MM.1S (cell line): ENCODE measurements around the gene TSC2.

Experiments used
- DNase-seq: peaks from one replicate; pipeline ENCODE4 v3.0.0-alpha.2; 2015
- H2AFZ ChIP-seq: fragments of 300-600 bp; sonication (generic); 2 replicates; pipeline ENCODE4 v1.6.0; 2016; ENCODE audit warnings: antibody characterized with exemption, low read length
- H3F3A ChIP-seq: fragments of 300-600 bp; sonication (generic); 2 replicates; pipeline ENCODE4 v1.6.1; 2016; ENCODE audit warnings: mild to moderate bottlenecking, antibody characterized with exemption, low read length, moderate library complexity, mixed read lengths; ENCODE audit not compliant: insufficient read depth
- H3K27ac ChIP-seq: fragments of 300-600 bp; sonication (generic); 2 replicates; pipeline ENCODE4 v1.5.1; 2016; ENCODE audit warnings: mild to moderate bottlenecking, low read length
- H3K27me3 ChIP-seq: fragments of 300-600 bp; sonication (generic); replicated peaks from 2 replicates; pipeline ENCODE4 v1.6.0; 2016; ENCODE audit warnings: low read length; ENCODE audit not compliant: insufficient read depth
- H3K36me3 ChIP-seq: fragments of 300-600 bp; sonication (generic); replicated peaks from 2 replicates; pipeline ENCODE4 v1.6.1; 2016; ENCODE audit warnings: mild to moderate bottlenecking, low read length, mixed read lengths; ENCODE audit not compliant: insufficient read depth
- H3K4me1 ChIP-seq: fragments of 300-600 bp; sonication (generic); 2 replicates; pipeline ENCODE4 v1.6.1; 2016; ENCODE audit warnings: low read length, mixed read lengths
- H3K4me2 ChIP-seq: fragments of 300-600 bp; sonication (generic); 2 replicates; pipeline ENCODE4 v1.6.0; 2016; ENCODE audit warnings: low read depth, low read length
- H3K4me3 ChIP-seq: fragments of 300-600 bp; sonication (generic); 2 replicates; pipeline ENCODE4 v1.5.1; 2016; ENCODE audit warnings: low read length, mixed read lengths
- H3K79me2 ChIP-seq: fragments of 300-600 bp; sonication (generic); 2 replicates; pipeline ENCODE4 v1.6.1; 2016; ENCODE audit warnings: mixed run types, low read length, mixed read lengths
- H3K9ac ChIP-seq: fragments of 300-600 bp; sonication (generic); 2 replicates; pipeline ENCODE4 v1.6.1; 2016; ENCODE audit warnings: low read length, mixed read lengths
- H3K9me2 ChIP-seq: fragments of 300-600 bp; sonication (generic); replicated peaks from 2 replicates; pipeline ENCODE4 v1.6.1; 2016; ENCODE audit warnings: mild to moderate bottlenecking, low read length, mixed read lengths; ENCODE audit not compliant: insufficient read depth
- H3K9me3 ChIP-seq: fragments of 300-600 bp; sonication (generic); replicated peaks from 2 replicates; pipeline ENCODE4 v1.6.1; 2016; ENCODE audit warnings: mild to moderate bottlenecking, low read length, mixed read lengths; ENCODE audit not compliant: insufficient read depth
- H4K20me1 ChIP-seq: fragments of 300-600 bp; sonication (generic); 2 replicates; pipeline ENCODE4 v1.6.1; 2016; ENCODE audit warnings: mild to moderate bottlenecking, low read length, moderate library complexity, mixed read lengths; ENCODE audit not compliant: insufficient read depth
- CTCF ChIP-seq: fragments of 300-600 bp; sonication (generic); IDR thresholded peaks from 2 replicates; pipeline ENCODE4 v1.5.1; 2016; ENCODE audit warnings: antibody characterized with exemption, low read length, mixed read lengths
- EZH2 ChIP-seq: fragments of 300-600 bp; sonication (generic); optimal IDR thresholded peaks from 2 replicates; pipeline ENCODE3; 2017; ENCODE audit warnings: low read depth, mild to moderate bottlenecking, antibody characterized with exemption, low read length, mixed read lengths
- EZH2phosphoT487 ChIP-seq: fragments of 300-600 bp; sonication (generic); IDR thresholded peaks from 2 replicates; pipeline ENCODE4 v1.6.1; 2018; ENCODE audit warnings: antibody characterized with exemption, low read length

Gene TSC2

GRCh38 chr16:2047330-2048115 lies at the start of gene TSC2, which contains the start of gene NTHL1:
TSC2 (plus strand) TSS chr16:2047985; CDS start chr16:2048616, 631 bp downstream.
NTHL1 (minus strand) TSS chr16:2047834; CDS start chr16:2047823, 11 bp downstream.
- Histone ChIP-seq H2AFZ (peak within 1 kb of the TSS; percentile 91), H3K4me2 (peak within 1 kb of the TSS; percentile 93), H3K9me3 (no peaks in the 10 kb centered on the region), H3K4me1 (peaks cover 4% of the 10 kb centered on the region), H3K79me2 (peaks cover 25% of the 10 kb centered on the region), H4K20me1 (no peaks in the 10 kb centered on the region), H3K9ac (peak within 1 kb of the TSS; percentile 65; the same call in 1 of the 2 replicates), H3K4me3 (peak within 1 kb of the TSS; percentile 89), H3K27me3 (no peaks in the 10 kb centered on the region), H3K36me3 (no peaks in the 10 kb centered on the region), H3F3A (no peaks in the 10 kb centered on the region), H3K9me2 (no peaks in the 10 kb centered on the region), H3K27ac (no peak within 1 kb of the TSS)
- TF ChIP-seq CTCF (no peak; the same call in 1 of the 2 replicates), EZH2phosphoT487 (no peak), EZH2 (no peak)
- DNase-seq = peak; percentile 97

- H3K4me2 ChIP-seq = no peak overlapping the region
- no peaks in the 10 kb centered on the region for H3K36me3 ChIP-seq
Observed at GRCh38 chr16:1998360-1998835, 49.4 kb upstream of the TSC2 start.

More at GRCh38 chr16:1998360-1998835, 49.4 kb upstream of the TSC2 start:
- H3K27ac ChIP-seq = no peak overlapping the region
- H3K4me1 ChIP-seq = no peaks in the 10 kb centered on the region
- H3K79me2 ChIP-seq = peaks cover 7% of the 10 kb centered on the region
- H3K27me3 ChIP-seq = no peaks in the 10 kb centered on the region
- no peak overlapping the region for H3K4me3 ChIP-seq
- H3K9me3 ChIP-seq = no peaks in the 10 kb centered on the region
- peaks cover 7% of the 10 kb centered on the region; the same call in 1 of the 2 replicates for H3F3A ChIP-seq
- no peak for DNase-seq
- TF ChIP-seq EZH2phosphoT487 = no peak
- TF ChIP-seq CTCF = no peak
- TF ChIP-seq EZH2 = no peak
- no peak overlapping the region for H2AFZ ChIP-seq
- no peaks in the 10 kb centered on the region for H4K20me1 ChIP-seq
- H3K9ac ChIP-seq = no peak overlapping the region
- H3K9me2 ChIP-seq = no peaks in the 10 kb centered on the region
